HepG2 (cell line): ENCODE results near the gene XPO5. TPM values are rescaled to one million over a fixed set of nuclear protein-coding genes. Genes with fewer than 3 reads are reported as not detected.
A peak's percentile ranks its signal among the peaks of the same experiment; 100 is the strongest.

Source experiments
- ATF1 ChIP-seq: IDR thresholded peaks from 2 replicates; pipeline ENCODE4 v1.6.1; 2016; ENCODE audit warnings: mild to moderate bottlenecking, control low read depth
- BRCA1 ChIP-seq: sonication (generic); formaldehyde crosslinking; IDR thresholded peaks from 2 replicates; pipeline ENCODE4 v1.4.0; 2020; ENCODE audit warnings: missing genetic modification reagents
- CHD4 ChIP-seq: fragments of 200-600 bp; sonication (generic); IDR thresholded peaks from 2 replicates; pipeline ENCODE4 v1.7.0; 2017; ENCODE audit warnings: mild to moderate bottlenecking, low read length, borderline replicate concordance
- ELK4 ChIP-seq: sonication (generic); formaldehyde crosslinking; IDR thresholded peaks from 2 replicates; pipeline ENCODE4 v1.9.0; 2021; ENCODE audit warnings: missing genetic modification reagents, borderline replicate concordance
- GZF1 ChIP-seq: sonication (generic); formaldehyde crosslinking; IDR thresholded peaks from 2 replicates; pipeline ENCODE4 v1.5.1; 2020; ENCODE audit warnings: mild to moderate bottlenecking, missing genetic modification reagents
- HES4 ChIP-seq: sonication (generic); formaldehyde crosslinking; IDR thresholded peaks from 2 replicates; pipeline ENCODE4 v1.9.0; 2021; ENCODE audit warnings: mild to moderate bottlenecking, missing genetic modification reagents, borderline replicate concordance
- HNRNPLL ChIP-seq: fragments of 200-400 bp; formaldehyde crosslinking; IDR thresholded peaks from 2 replicates; pipeline ENCODE4 v1.6.1; 2017; ENCODE audit warnings: mild to moderate bottlenecking, low read depth, low read length; ENCODE audit not compliant: poor library complexity, severe bottlenecking
- MED8 ChIP-seq: sonication (generic); formaldehyde crosslinking; IDR thresholded peaks from 2 replicates; pipeline ENCODE4 v1.8.1; 2023; ENCODE audit warnings: mild to moderate bottlenecking, missing genetic modification reagents; ENCODE audit not compliant: insufficient replicate concordance
- PAX8 ChIP-seq: sonication (generic); formaldehyde crosslinking; IDR thresholded peaks from 2 replicates; pipeline ENCODE4 v1.8.0; 2022; ENCODE audit warnings: mild to moderate bottlenecking, missing genetic modification reagents, borderline replicate concordance
- SP140L ChIP-seq: sonication (generic); formaldehyde crosslinking; IDR thresholded peaks from 2 replicates; pipeline ENCODE4 v1.4.0; 2020; ENCODE audit warnings: missing genetic modification reagents, borderline replicate concordance
- TCF7L2 ChIP-seq: IDR thresholded peaks from 2 replicates; pipeline ENCODE4 v1.6.1; 2011; ENCODE audit warnings: mild to moderate bottlenecking, low read depth, low read length, moderate library complexity
- ZBTB26 ChIP-seq: IDR thresholded peaks from 2 replicates; pipeline ENCODE4 v1.6.1; 2016; ENCODE audit warnings: missing compliant biosample characterization, missing genetic modification reagents, borderline replicate concordance
- ZNF331 ChIP-seq: sonication (generic); formaldehyde crosslinking; IDR thresholded peaks from 2 replicates; pipeline ENCODE4 v1.4.0; 2020; ENCODE audit warnings: missing genetic modification reagents
- ZNF597 ChIP-seq: sonication (generic); formaldehyde crosslinking; IDR thresholded peaks from 2 replicates; pipeline ENCODE4 v1.5.0; 2020; ENCODE audit warnings: missing genetic modification reagents
- ZNF672 ChIP-seq: sonication (generic); formaldehyde crosslinking; IDR thresholded peaks from 2 replicates; pipeline ENCODE4 v1.8.1; 2022; ENCODE audit warnings: missing genetic modification reagents
- ZNF768 ChIP-seq: sonication (generic); formaldehyde crosslinking; IDR thresholded peaks from 2 replicates; pipeline ENCODE4 v1.4.0; 2020; ENCODE audit warnings: missing genetic modification reagents
- polyA plus RNA-seq, 8 experiments: library from polyadenylated mRNA; depleted of rRNA in 3 of 8; stranded (reverse) in 7 of 8; unstranded in 1 of 8; fragments of >200 nt; fragmentation: Illumina TruSeq in 4 of 8; extraction: Trizol in 4 of 8; gene quantifications; 2 replicates each; pipeline versions ENCODE4 v1.2.1 to v1.2.3, GENCODE V29; 2011 to 2016; ENCODE audit warnings: low read depth in 4 of 8, missing spikeins in 1 of 8, mixed read lengths in 1 of 8; ENCODE audit not compliant: insufficient read depth in 1 of 8
- total RNA-seq, 5 experiments: library from RNA; depleted of rRNA; stranded (reverse); fragments of >200 nt; fragmentation: Illumina TruSeq; extraction: Trizol; gene quantifications; 2 replicates each; pipeline ENCODE4 v1.2.3, GENCODE V29; 2016; ENCODE audit warnings: low read depth in 1 of 5
- TF ChIP-seq, protein P1 (sequence below): sonication (generic); formaldehyde crosslinking; IDR thresholded peaks from 2 replicates; pipeline ENCODE4 v1.5.0; 2020; ENCODE audit warnings: missing genetic modification reagents, mild to moderate bottlenecking, borderline replicate concordance
- TF ChIP-seq, protein P2 (sequence below): sonication (generic); formaldehyde crosslinking; IDR thresholded peaks from 2 replicates; pipeline ENCODE4 v1.9.0; 2022; ENCODE audit warnings: missing genetic modification reagents, mild to moderate bottlenecking, borderline replicate concordance
- TF ChIP-seq, protein P3 (sequence below): sonication (generic); formaldehyde crosslinking; IDR thresholded peaks from 2 replicates; pipeline ENCODE4 v1.5.0; 2020; ENCODE audit warnings: missing genetic modification reagents

XPO5 gene
- total and polyA plus RNA-seq, 2 of the 13 experiments (the other 11 are each of a cell fraction or from before 2014, with no cell fraction given): 52.2 to 68.0 TPM

DNA sequence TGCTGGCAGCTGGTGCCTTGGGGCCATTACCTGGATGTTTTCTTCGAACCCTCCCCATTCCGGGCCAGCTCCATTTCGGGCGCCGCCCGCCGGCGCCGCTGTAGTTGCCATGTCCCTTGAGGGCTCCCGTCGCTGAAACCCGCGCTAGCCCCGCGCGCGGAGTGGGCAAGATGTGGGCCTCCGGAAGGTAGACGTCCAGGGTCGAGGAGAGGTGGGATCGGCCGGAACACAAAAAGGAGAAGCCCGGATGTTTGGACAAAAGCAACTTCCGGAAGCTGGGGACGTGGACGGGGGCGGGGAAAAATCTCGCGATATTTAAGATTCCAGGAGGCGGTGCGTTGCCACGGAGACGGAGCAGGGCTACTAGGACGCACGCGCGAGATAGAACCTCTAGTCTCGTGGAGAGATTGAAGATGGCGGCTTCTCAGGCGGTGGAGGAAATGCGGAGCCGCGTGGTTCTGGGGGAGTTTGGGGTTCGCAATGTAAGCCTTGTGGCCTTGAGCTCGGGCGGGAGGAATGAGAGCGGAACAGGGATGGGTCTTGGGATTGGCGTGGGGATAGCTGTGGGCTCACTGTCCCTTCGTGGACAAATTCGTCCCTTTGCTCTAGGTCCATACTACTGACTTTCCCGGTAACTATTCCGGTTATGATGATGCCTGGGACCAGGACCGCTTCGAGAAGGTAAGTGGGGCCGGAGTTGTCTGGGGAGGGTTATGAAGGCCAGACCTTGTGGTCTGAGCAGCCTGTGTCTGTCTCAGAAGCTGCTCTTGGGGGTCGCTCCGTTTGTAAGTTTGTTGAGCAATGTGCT lies 58.9 kb downstream of the XPO5 start, which contains the start of the genes POLR1C and YIPF3 (continued):
- no peak for TF ChIP-seq ELK4 (CRISPR knock-in tag)
- peak; percentile 78 for TF ChIP-seq ZNF768
- peak; percentile 60; the same call in 1 of the 2 replicates for TF ChIP-seq SP140L (CRISPR knock-in tag)
- 0 out of 2 replicates have a peak, but pooled peaks have one; percentile 33 for TF ChIP-seq ZNF331 (CRISPR knock-in tag)
- TF ChIP-seq HNRNPLL: peak; percentile 81
- TF ChIP-seq ZNF597: no peak
- TF ChIP-seq GZF1 (CRISPR knock-in tag): no peak
- no peak for TF ChIP-seq CHD4
- peak; percentile 92 for TF ChIP-seq BRCA1 (CRISPR knock-in tag)
- TF ChIP-seq, protein P1, sequence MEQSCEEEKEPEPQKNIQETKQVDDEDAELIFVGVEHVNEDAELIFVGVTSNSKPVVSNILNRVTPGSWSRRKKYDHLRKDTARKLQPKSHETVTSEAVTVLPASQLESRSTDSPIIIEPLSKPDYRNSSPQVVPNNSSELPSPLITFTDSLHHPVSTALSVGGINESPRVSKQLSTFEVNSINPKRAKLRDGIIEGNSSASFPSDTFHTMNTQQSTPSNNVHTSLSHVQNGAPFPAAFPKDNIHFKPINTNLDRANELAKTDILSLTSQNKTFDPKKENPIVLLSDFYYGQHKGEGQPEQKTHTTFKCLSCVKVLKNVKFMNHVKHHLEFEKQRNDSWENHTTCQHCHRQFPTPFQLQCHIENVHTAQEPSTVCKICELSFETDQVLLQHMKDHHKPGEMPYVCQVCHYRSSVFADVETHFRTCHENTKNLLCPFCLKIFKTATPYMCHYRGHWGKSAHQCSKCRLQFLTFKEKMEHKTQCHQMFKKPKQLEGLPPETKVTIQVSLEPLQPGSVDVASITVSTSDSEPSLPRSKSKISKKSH (CRISPR knock-in tag): peak; percentile 23; the same call in 1 of the 2 replicates
- no peak for TF ChIP-seq PAX8 (CRISPR knock-in tag)
- no peak for TF ChIP-seq TCF7L2
- TF ChIP-seq, protein P2, sequence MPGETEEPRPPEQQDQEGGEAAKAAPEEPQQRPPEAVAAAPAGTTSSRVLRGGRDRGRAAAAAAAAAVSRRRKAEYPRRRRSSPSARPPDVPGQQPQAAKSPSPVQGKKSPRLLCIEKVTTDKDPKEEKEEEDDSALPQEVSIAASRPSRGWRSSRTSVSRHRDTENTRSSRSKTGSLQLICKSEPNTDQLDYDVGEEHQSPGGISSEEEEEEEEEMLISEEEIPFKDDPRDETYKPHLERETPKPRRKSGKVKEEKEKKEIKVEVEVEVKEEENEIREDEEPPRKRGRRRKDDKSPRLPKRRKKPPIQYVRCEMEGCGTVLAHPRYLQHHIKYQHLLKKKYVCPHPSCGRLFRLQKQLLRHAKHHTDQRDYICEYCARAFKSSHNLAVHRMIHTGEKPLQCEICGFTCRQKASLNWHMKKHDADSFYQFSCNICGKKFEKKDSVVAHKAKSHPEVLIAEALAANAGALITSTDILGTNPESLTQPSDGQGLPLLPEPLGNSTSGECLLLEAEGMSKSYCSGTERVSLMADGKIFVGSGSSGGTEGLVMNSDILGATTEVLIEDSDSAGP (CRISPR knock-in tag): peak; percentile 92
- TF ChIP-seq, protein P3, sequence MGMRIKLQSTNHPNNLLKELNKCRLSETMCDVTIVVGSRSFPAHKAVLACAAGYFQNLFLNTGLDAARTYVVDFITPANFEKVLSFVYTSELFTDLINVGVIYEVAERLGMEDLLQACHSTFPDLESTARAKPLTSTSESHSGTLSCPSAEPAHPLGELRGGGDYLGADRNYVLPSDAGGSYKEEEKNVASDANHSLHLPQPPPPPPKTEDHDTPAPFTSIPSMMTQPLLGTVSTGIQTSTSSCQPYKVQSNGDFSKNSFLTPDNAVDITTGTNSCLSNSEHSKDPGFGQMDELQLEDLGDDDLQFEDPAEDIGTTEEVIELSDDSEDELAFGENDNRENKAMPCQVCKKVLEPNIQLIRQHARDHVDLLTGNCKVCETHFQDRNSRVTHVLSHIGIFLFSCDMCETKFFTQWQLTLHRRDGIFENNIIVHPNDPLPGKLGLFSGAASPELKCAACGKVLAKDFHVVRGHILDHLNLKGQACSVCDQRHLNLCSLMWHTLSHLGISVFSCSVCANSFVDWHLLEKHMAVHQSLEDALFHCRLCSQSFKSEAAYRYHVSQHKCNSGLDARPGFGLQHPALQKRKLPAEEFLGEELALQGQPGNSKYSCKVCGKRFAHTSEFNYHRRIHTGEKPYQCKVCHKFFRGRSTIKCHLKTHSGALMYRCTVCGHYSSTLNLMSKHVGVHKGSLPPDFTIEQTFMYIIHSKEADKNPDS: no peak
- TF ChIP-seq HES4 (CRISPR knock-in tag): 0 out of 2 replicates have a peak, but pooled peaks have one; percentile 29
- no peak for TF ChIP-seq ZNF672
- TF ChIP-seq MED8 (CRISPR knock-in tag): peak; percentile 76
- no peak for TF ChIP-seq ZBTB26 (CRISPR knock-in tag)
- TF ChIP-seq ATF1 (CRISPR knock-in tag): no peak; the same call in 1 of the 2 replicates
